Esophagus muscularis mucosa (tissue), 4 donors: ENCODE data around the gene PRKCE.

Source experiments
- EP300 ChIP-seq: sonication (generic); formaldehyde crosslinking; IDR thresholded peaks from one replicate; pipeline ENCODE4 v1.6.1; 2017; ENCODE audit warnings: antibody characterized with exemption
- POLR2A ChIP-seq: fragments of 450-650 bp; IDR thresholded peaks from one replicate; pipeline ENCODE4 v1.6.1; 2017; ENCODE audit warnings: antibody characterized with exemption, moderate library complexity, mild to moderate bottlenecking, low read depth
- POLR2AphosphoS5 ChIP-seq, 2 donors: sonication (generic); formaldehyde crosslinking; IDR thresholded peaks; one replicate each; pipeline ENCODE4 v1.6.1; 2017; ENCODE audit warnings: antibody characterized with exemption in 2 of 2
- TF ChIP-seq, protein P1 (sequence below), 3 experiments: fragments of 200-600 bp in 2 of 3; fragments of 450-650 bp in 1 of 3; sonication (generic) in 2 of 3; IDR thresholded peaks; one replicate each; pipeline ENCODE4 v1.5.1; 2017 to 2019; ENCODE audit warnings: antibody characterized with exemption in 3 of 3, mild to moderate bottlenecking in 2 of 3, moderate library complexity in 1 of 3

DNA sequence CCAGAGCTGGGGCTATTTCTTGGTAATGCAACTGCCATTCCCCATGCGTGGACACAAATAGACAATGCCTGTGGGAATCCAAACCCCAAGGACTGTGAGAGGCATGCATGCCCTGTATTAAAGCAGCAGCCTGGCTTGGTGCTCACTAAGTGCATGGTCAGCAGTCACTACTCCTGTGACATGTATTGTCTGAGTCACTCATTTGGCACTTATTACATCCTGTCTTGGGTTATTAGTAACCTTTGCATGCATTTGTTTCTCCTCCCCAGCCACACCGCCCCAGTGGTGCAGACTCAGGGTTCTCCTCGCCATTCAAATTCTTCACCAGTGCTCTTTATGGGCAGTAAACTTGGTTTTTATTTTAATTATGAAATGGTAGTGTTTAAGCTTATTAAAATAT is 30.2 kb downstream of the PRKCE start:
- TF ChIP-seq, protein P1, sequence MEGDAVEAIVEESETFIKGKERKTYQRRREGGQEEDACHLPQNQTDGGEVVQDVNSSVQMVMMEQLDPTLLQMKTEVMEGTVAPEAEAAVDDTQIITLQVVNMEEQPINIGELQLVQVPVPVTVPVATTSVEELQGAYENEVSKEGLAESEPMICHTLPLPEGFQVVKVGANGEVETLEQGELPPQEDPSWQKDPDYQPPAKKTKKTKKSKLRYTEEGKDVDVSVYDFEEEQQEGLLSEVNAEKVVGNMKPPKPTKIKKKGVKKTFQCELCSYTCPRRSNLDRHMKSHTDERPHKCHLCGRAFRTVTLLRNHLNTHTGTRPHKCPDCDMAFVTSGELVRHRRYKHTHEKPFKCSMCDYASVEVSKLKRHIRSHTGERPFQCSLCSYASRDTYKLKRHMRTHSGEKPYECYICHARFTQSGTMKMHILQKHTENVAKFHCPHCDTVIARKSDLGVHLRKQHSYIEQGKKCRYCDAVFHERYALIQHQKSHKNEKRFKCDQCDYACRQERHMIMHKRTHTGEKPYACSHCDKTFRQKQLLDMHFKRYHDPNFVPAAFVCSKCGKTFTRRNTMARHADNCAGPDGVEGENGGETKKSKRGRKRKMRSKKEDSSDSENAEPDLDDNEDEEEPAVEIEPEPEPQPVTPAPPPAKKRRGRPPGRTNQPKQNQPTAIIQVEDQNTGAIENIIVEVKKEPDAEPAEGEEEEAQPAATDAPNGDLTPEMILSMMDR (IDR thresholded peaks at IDR 0.05): no peak
- TF ChIP-seq POLR2A (no peak), EP300 (no peak), POLR2AphosphoS5 (IDR thresholded peaks at IDR 0.05) (peak in 1 of 2 donors; percentile 19)
